Activated B cell treated with CpG ODN at 0.5 μM for 24 hours (primary cell): ENCODE results near the gene TSTD2. TPM values are rescaled to one million over a fixed set of nuclear protein-coding genes. Genes with fewer than 3 reads are reported as not detected.

Experiments used
- ATAC-seq: fragments of 200-7000 bp; cut with Tn5 transposase; one replicate; pipeline ENCODE4 v1.10.0; 2021; ENCODE audit warnings: low read depth, mild to moderate bottlenecking, moderate library complexity
- CTCF ChIA-PET: fragments of 350-600 bp; sonication (Branson Sonifier 250); formaldehyde crosslinking; loops from one replicate; lab custom pipeline; 2021; ENCODE audit warnings: antibody characterized with exemption; lab: Charles Lee
- POLR2A ChIA-PET: fragments of 350-600 bp; sonication (Branson Sonifier 250); formaldehyde crosslinking; loops from one replicate; lab custom pipeline; 2021; ENCODE audit warnings: antibody characterized with exemption; lab: Charles Lee
- DNase-seq: peaks from one replicate; pipeline ENCODE4 v3.0.0; 2022
- H3K27ac Mint-ChIP-seq: one replicate; pipeline ENCODE4 v1.8.0; 2020; ENCODE audit warnings: mixed read lengths
- H3K27me3 Mint-ChIP-seq: one replicate; pipeline ENCODE4 v1.8.0; 2021; ENCODE audit warnings: mixed read lengths
- H3K36me3 Mint-ChIP-seq: one replicate; pipeline ENCODE4 v1.8.0; 2021; ENCODE audit warnings: low read depth, mixed read lengths
- H3K4me1 Mint-ChIP-seq: one replicate; pipeline ENCODE4 v1.8.0; 2021; ENCODE audit warnings: mixed read lengths
- H3K4me3 Mint-ChIP-seq: one replicate; pipeline ENCODE4 v1.8.0; 2020; ENCODE audit warnings: mild to moderate bottlenecking, mixed read lengths
- H3K9me3 Mint-ChIP-seq: one replicate; pipeline ENCODE4 v1.8.0; 2020; ENCODE audit warnings: mixed read lengths
- CTCF ChIP-seq: fragments of 200-600 bp; IDR thresholded peaks from one replicate; pipeline ENCODE4 v1.8.0; 2022; ENCODE audit warnings: antibody characterized with exemption, mild to moderate bottlenecking
- intact Hi-C: fragments of 100-400 bp; cut with micrococcal nuclease; formaldehyde crosslinking; loops from one replicate; pipeline ENCODE4 v1.15.1; 2024
- total RNA-seq: library from RNA; stranded (reverse); gene quantifications from 2 replicates; pipeline ENCODE4 v1.2.3, GENCODE V29; 2022

TSTD2 gene
- total RNA-seq, 1 donor from 2014 or later = 21.6 TPM

- Mint-ChIP-seq H3K9me3 (no peaks in the 10 kb centered on the region), H3K27me3 (no peaks in the 10 kb centered on the region), H3K36me3 (peaks cover 19% of the 10 kb centered on the region), H3K27ac (peak overlapping the region; percentile 99), H3K4me3 (peak overlapping the region; percentile 100), H3K4me1 (peaks cover 54% of the 10 kb centered on the region)
- no peak for TF ChIP-seq CTCF
- intact Hi-C loops = loop anchor here (1.0 to 10.0 kb wide), 12 partner anchors 19 to 1161 kb away; partner anchors contain the start of genes ANKS6, ANP32B, PRXL2C and TBC1D2
- ChIA-PET POLR2A (interaction anchor here (0.6 to 3.2 kb wide), 23 partner anchors 9 to 1758 kb away, joined by 3 to 31 read pairs (median 7); partner anchors contain the start of genes ANP32B, ERCC6L2, NANS and TBC1D2), CTCF (interaction anchor here (0.9 to 2.3 kb wide), 5 partner anchors 18 to 221 kb away, joined by 3 to 14 read pairs (median 5); partner anchors contain the start of gene TDRD7)
- no peak for ATAC-seq
- DNase-seq = no peak
These were observed 807 bp upstream of the TSTD2 start for GRCh38 chr9:97633859-97634490.

GRCh38 chr9:97632248-97632984, 752 bp downstream of the TSTD2 start:
- ATAC-seq (no peak), DNase-seq (no peak)
- POLR2A ChIA-PET = interaction anchor here (0.9 to 3.2 kb wide), 17 partner anchors 13 to 1757 kb away, joined by 3 to 31 read pairs (median 8); partner anchors contain the start of genes ANP32B, ERCC6L2, TBC1D2 and TDRD7
- H3K9me3 Mint-ChIP-seq = no peaks in the 10 kb centered on the region
- intact Hi-C loops = loop anchor here (5.0 to 10.0 kb wide), 5 partner anchors 472 to 1162 kb away; partner anchors contain the start of genes ANKS6, PRXL2C and ZNF510
- H3K4me1 Mint-ChIP-seq = peaks cover 42% of the 10 kb centered on the region
- H3K27me3 Mint-ChIP-seq = no peaks in the 10 kb centered on the region
- CTCF ChIA-PET = interaction anchor here (1.0 to 2.3 kb wide), 5 partner anchors 8 to 624 kb away, joined by 3 to 14 read pairs (median 5); partner anchors contain the start of gene TDRD7
- H3K27ac Mint-ChIP-seq = peak overlapping the region; percentile 99
- no peak for TF ChIP-seq CTCF
- H3K36me3 Mint-ChIP-seq = peaks cover 19% of the 10 kb centered on the region
- H3K4me3 Mint-ChIP-seq = peak overlapping the region; percentile 100

- no peaks in the 10 kb centered on the region for H3K9me3 Mint-ChIP-seq
- no peak for DNase-seq
- ATAC-seq = no peak
- H3K27me3 Mint-ChIP-seq = no peaks in the 10 kb centered on the region
- H3K27ac Mint-ChIP-seq = no peak overlapping the region
- ChIA-PET CTCF (interaction anchor here (0.9 kb wide), 1 partner anchor 15 kb away, joined by 3 read pairs; no protein-coding TSS in a partner anchor), POLR2A (no interaction called here)
- peaks cover 30% of the 10 kb centered on the region for H3K4me1 Mint-ChIP-seq
- peaks cover 22% of the 10 kb centered on the region for H3K36me3 Mint-ChIP-seq
- TF ChIP-seq CTCF = no peak
- intact Hi-C loops = loop anchor here (5.0 to 10.0 kb wide), 5 partner anchors 474 to 1164 kb away; partner anchors contain the start of genes ANKS6, PRXL2C and ZNF510
- H3K4me3 Mint-ChIP-seq = no peak overlapping the region
These were observed 2.6 kb downstream of the TSTD2 start for GRCh38 chr9:97630591-97630990.

GRCh38 chr9:97629156-97629555, 4.0 kb downstream of the TSTD2 start:
- Mint-ChIP-seq H3K27ac (no peak overlapping the region), H3K27me3 (no peaks in the 10 kb centered on the region), H3K36me3 (peaks cover 33% of the 10 kb centered on the region), H3K4me1 (peaks cover 16% of the 10 kb centered on the region), H3K4me3 (no peak overlapping the region), H3K9me3 (no peaks in the 10 kb centered on the region)
- ATAC-seq = no peak
- no peak for TF ChIP-seq CTCF
- ChIA-PET POLR2A (interaction anchor here (1.1 kb wide), 1 partner anchor 293 kb away, joined by 3 read pairs; the partner anchor contains the start of gene TRMO), CTCF (no interaction called here)
- no peak for DNase-seq
- intact Hi-C loops = no loop called here
